LNCAP (cell line): Measurements from ENCODE around the gene VWA7.

Experiments used
- CTCF ChIP-seq: fragments of 450-650 bp; IDR thresholded peaks from 2 replicates; pipeline ENCODE4 v1.5.1; 2017; ENCODE audit warnings: mild to moderate bottlenecking

VWA7 gene

GRCh38 chr6:31779908-31780307 is 2.8 kb upstream of the VWA7 start:
- no peak for TF ChIP-seq CTCF

- no peak for TF ChIP-seq CTCF
These were observed 2.1 kb upstream of the VWA7 start for GRCh38 chr6:31778999-31779885.

GRCh38 chr6:31778193-31778592 is 1.1 kb upstream of the VWA7 start:
- no peak for TF ChIP-seq CTCF

- no peak for TF ChIP-seq CTCF
These were observed 531 bp upstream of the VWA7 start for GRCh38 chr6:31777667-31778050.

GRCh38 chr6:31776485-31776988 is 591 bp downstream of the VWA7 start:
- TF ChIP-seq CTCF = no peak

- no peak for TF ChIP-seq CTCF
These were observed 1.3 kb downstream of the VWA7 start for GRCh38 chr6:31775633-31776484.

- no peak for TF ChIP-seq CTCF
These were observed 1.9 kb downstream of the VWA7 start for GRCh38 chr6:31775184-31775583.
